ENCODE data around the gene CEP162.

DNA sequence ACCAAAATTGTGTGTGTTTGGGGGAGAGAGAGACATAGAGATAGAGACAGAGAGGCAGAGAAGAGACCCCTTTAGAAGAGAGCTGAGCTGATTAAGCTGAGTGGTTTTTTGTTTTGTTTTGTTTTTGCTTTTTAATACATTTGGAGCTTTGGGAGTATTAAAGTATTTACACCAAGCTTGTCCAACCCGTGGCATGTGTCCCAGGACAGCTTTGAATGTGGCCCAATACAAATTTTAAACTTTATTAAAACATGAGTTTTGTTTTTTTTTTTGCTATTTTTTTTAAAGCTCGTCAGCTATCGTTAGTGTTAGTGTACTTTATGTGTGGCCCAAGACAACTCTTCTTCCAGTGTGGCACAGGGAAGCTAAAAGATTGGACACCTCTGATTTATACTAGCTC is 137.9 kb downstream of the CEP162 start:
- TF ChIP-seq, protein P1, sequence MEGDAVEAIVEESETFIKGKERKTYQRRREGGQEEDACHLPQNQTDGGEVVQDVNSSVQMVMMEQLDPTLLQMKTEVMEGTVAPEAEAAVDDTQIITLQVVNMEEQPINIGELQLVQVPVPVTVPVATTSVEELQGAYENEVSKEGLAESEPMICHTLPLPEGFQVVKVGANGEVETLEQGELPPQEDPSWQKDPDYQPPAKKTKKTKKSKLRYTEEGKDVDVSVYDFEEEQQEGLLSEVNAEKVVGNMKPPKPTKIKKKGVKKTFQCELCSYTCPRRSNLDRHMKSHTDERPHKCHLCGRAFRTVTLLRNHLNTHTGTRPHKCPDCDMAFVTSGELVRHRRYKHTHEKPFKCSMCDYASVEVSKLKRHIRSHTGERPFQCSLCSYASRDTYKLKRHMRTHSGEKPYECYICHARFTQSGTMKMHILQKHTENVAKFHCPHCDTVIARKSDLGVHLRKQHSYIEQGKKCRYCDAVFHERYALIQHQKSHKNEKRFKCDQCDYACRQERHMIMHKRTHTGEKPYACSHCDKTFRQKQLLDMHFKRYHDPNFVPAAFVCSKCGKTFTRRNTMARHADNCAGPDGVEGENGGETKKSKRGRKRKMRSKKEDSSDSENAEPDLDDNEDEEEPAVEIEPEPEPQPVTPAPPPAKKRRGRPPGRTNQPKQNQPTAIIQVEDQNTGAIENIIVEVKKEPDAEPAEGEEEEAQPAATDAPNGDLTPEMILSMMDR (IDR thresholded peaks at IDR 0.05): no peak
- no peak for TF ChIP-seq ZFX (IDR thresholded peaks at IDR 0.05; ENCODE audit: borderline replicate concordance)

Data from 22Rv1 (cell line).